Activated CD4-positive, alpha-beta T cell treated with anti-CD3 and anti-CD28 coated beads for 48 hours (primary cell): ENCODE data around the gene CCDC14.
"Not testable (repeated sequence)": the region's sequence is repeated elsewhere in the genome, so short reads cannot be mapped to it uniquely, and the experiment has no call there.

Source experiments
- DNase-seq: peaks from one replicate; pipeline ENCODE4 v3.0.0-alpha.2; 2020

CCDC14 gene

GRCh38 chr3:123899300-123899865 lies 61.6 kb downstream of the CCDC14 start:
- DNase-seq = no peak

GRCh38 chr3:123893012-123893411 lies 68.0 kb downstream of the CCDC14 start:
- no peak for DNase-seq

- no peak for DNase-seq
Measured at GRCh38 chr3:123892195-123892594, 68.8 kb downstream of the CCDC14 start.

- not testable (repeated sequence) for DNase-seq
Measured at GRCh38 chr3:123890991-123891390, 70.0 kb downstream of the CCDC14 start.

GRCh38 chr3:123890162-123890561 lies 70.9 kb downstream of the CCDC14 start:
- not testable (repeated sequence) for DNase-seq

- no peak for DNase-seq
Measured at GRCh38 chr3:123884993-123885392, 76.0 kb downstream of the CCDC14 start.

GRCh38 chr3:123884203-123884831 lies 76.7 kb downstream of the CCDC14 start, which contains the start of gene MYLK:
TSS of gene MYLK (minus strand) at chr3:123884332. CDS start at chr3:123793841, 90,491 bp downstream.
- DNase-seq = peak; percentile 54

- no peak for DNase-seq
Measured at GRCh38 chr3:123883701-123884202, 77.3 kb downstream of the CCDC14 start.

GRCh38 chr3:123883111-123883510 lies 77.9 kb downstream of the CCDC14 start:
- DNase-seq = no peak

- no peak for DNase-seq
Measured at GRCh38 chr3:123881771-123882170, 79.3 kb downstream of the CCDC14 start.

- no peak for DNase-seq
Measured at GRCh38 chr3:123880998-123881561, 79.9 kb downstream of the CCDC14 start.

GRCh38 chr3:123878807-123879206 lies 82.2 kb downstream of the CCDC14 start:
- no peak for DNase-seq

GRCh38 chr3:123877965-123878364 lies 83.1 kb downstream of the CCDC14 start:
- no peak for DNase-seq

- no peak for DNase-seq
Measured at GRCh38 chr3:123877466-123877865, 83.6 kb downstream of the CCDC14 start.

GRCh38 chr3:123876858-123877257 lies 84.2 kb downstream of the CCDC14 start:
- DNase-seq = no peak

GRCh38 chr3:123872621-123873020 lies 88.4 kb downstream of the CCDC14 start:
- DNase-seq = no peak

GRCh38 chr3:123871946-123872345 lies 89.1 kb downstream of the CCDC14 start:
- DNase-seq = no peak

- no peak for DNase-seq
Measured at GRCh38 chr3:123870033-123870432, 91.0 kb downstream of the CCDC14 start.

- DNase-seq = no peak
Measured at GRCh38 chr3:123869165-123869564, 91.9 kb downstream of the CCDC14 start.

GRCh38 chr3:123864706-123865105 lies 96.3 kb downstream of the CCDC14 start:
- DNase-seq = no peak
